HPDE6-E6E7 (cell line): Measurements from ENCODE around the gene DZIP1L.

Experiments
- DNase-seq: peaks from one replicate; pipeline ENCODE4 v3.0.0; 2011; ENCODE audit warnings: missing footprints; ENCODE audit errors: extremely low spot score

DZIP1L gene

GRCh38 chr3:138034918-138035317 lies 80.5 kb downstream of the DZIP1L start:
- DNase-seq: no peak

GRCh38 chr3:138033202-138033691 lies 82.2 kb downstream of the DZIP1L start:
- DNase-seq: no peak

- DNase-seq: no peak
Observed at GRCh38 chr3:138032567-138032966, 82.8 kb downstream of the DZIP1L start.

GRCh38 chr3:138031536-138031935 lies 83.9 kb downstream of the DZIP1L start:
- no peak for DNase-seq

- no peak for DNase-seq
Observed at GRCh38 chr3:138030734-138031280, 84.6 kb downstream of the DZIP1L start.

- DNase-seq: no peak
Observed at GRCh38 chr3:138027821-138028220, 87.6 kb downstream of the DZIP1L start.

- DNase-seq: no peak
Observed at GRCh38 chr3:138025553-138025952, 89.9 kb downstream of the DZIP1L start.

GRCh38 chr3:138023754-138024153 lies 91.7 kb downstream of the DZIP1L start:
- no peak for DNase-seq

- no peak for DNase-seq
Observed at GRCh38 chr3:138019281-138020069, 95.9 kb downstream of the DZIP1L start.

GRCh38 chr3:138016065-138016464 lies 99.3 kb downstream of the DZIP1L start:
- DNase-seq: no peak

- DNase-seq: no peak
Observed at GRCh38 chr3:138012526-138012925, 102.9 kb downstream of the DZIP1L start.
